H1 (cell line): ENCODE measurements around the gene IQSEC3. TPM values are rescaled to one million over a fixed set of nuclear protein-coding genes. Genes with fewer than 3 reads are reported as not detected.

ENCODE experiments used
- ASH2L ChIP-seq: fragments of 200-600, 300-600 bp; sonication (generic); IDR thresholded peaks from one replicate; pipeline ENCODE4 v1.7.1; 2017; ENCODE audit warnings: low read length
- ATF3 ChIP-seq: IDR thresholded peaks from 2 replicates; pipeline ENCODE4 v1.6.1; 2011; ENCODE audit warnings: low read depth, mild to moderate bottlenecking, low read length; ENCODE audit not compliant: insufficient read depth
- CHD7 ChIP-seq: fragments of 300-600 bp; sonication (generic); IDR thresholded peaks from 2 replicates; pipeline ENCODE4 v1.7.1; 2012; ENCODE audit warnings: low read length, moderate library complexity, mild to moderate bottlenecking, inconsistent platforms; ENCODE audit not compliant: insufficient replicate concordance
- CTBP2 ChIP-seq: IDR thresholded peaks from 2 replicates; pipeline ENCODE4 v1.7.0; 2011; ENCODE audit warnings: borderline replicate concordance, mild to moderate bottlenecking, moderate library complexity, mixed read lengths, low read length; ENCODE audit not compliant: insufficient read depth, insufficient read length
- POU5F1 ChIP-seq: IDR thresholded peaks from 2 replicates; pipeline ENCODE4 v1.6.1; 2011; ENCODE audit warnings: low read depth, mild to moderate bottlenecking, low read length, moderate library complexity
- SP4 ChIP-seq: IDR thresholded peaks from 2 replicates; pipeline ENCODE4 v1.6.1; 2012; ENCODE audit warnings: low read length, inconsistent platforms
- SRF ChIP-seq: IDR thresholded peaks from 2 replicates; pipeline ENCODE4 v1.6.1; 2011; ENCODE audit warnings: mild to moderate bottlenecking, low read depth, low read length, moderate library complexity
- USF2 ChIP-seq: IDR thresholded peaks from 2 replicates; pipeline ENCODE4 v1.6.1; 2011; ENCODE audit warnings: low read length, improper control_type of control experiment
- polyA plus RNA-seq, 7 experiments: library from polyadenylated mRNA; depleted of rRNA in 3 of 7; stranded (reverse) in 5 of 7; unstranded in 2 of 7; fragments of >200 nt in 5 of 7; fragments of 200-250 nt in 2 of 7; gene quantifications; 1 replicate in 5 of 7; 2 replicates in 1 of 7; 4 replicates in 1 of 7; pipeline versions ENCODE4 v1.2.1 to v1.2.3, GENCODE V29; 2011 to 2013; ENCODE audit warnings: missing spikeins in 2 of 7, mixed read lengths in 2 of 7
- total RNA-seq: library from RNA; stranded (reverse); fragmentation: NEBNext Ultra II Directional; extraction: Animal tissue kit (Norgen Biotek cat#: 25700); gene quantifications from 2 replicates; pipeline ENCODE4 v1.2.1, GENCODE V29; 2021

IQSEC3 gene
- total and polyA plus RNA-seq, 2 of the 8 experiments (the other 6 are each of a cell fraction or from before 2014, with no cell fraction given), result 1.2 to 3.1 TPM

- TF ChIP-seq CHD7 (no peak), SP4 (no peak), USF2 (no peak), ASH2L (no peak), CTBP2 (no peak), SRF (no peak), ATF3 (no peak), POU5F1 (no peak)
These were observed 134.8 kb downstream of the IQSEC3 start (continued) for GRCh38 chr12:201361-201760.
